NCI-H774 (cell line): ENCODE data around the gene SAMMSON.
A peak's percentile ranks its signal among the peaks of the same experiment; 100 is the strongest.

Experiments used
- DNase-seq: peaks from one replicate; lab custom pipeline; 2025; lab: John Stamatoyannopoulos, UW

The SAMMSON gene

DNA sequence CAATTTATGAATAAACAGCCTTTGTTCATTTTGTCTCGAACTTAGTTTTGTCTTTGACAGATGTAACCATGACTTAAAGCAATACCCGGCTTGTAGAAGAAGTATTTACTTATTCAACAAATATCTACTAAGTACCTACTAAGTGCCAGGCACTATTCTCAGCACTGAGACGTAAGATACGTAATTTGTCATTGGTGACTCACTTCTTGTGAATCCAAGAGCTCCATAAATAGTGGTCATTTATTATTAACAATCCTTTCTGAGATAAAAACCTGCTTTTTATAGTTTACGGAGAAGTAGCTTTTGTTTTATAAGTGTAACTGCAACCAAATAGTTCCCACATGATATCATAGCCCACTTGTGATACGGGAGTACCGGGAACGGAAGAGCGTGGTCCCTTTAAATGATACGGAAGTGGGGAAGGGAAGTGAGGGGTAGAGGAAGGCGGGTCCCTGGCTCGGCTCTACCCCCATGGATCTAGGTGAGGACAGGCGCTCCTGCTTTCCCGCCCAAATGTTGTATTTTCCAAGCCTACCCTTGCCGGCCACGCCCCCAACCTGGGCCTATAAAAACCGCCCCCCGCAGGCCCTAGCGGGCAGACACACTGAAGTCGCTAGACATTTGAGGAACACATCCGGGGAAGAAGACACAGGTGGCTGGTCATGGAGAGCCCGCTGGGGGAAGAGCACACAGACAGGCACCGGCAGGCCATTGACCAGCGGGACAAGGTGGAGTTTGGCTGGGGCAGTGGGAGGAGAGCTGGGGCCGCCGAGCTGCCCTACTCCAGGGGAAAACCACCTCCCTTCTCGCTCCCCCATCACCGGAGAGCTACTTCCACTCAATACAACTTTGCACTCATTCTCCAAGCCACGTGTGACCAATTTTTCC, at the start of gene SAMMSON:
SAMMSON (plus strand) TSS at position 594 of the 888 bp plus-strand sequence.
- DNase-seq, result no peak

DNA sequence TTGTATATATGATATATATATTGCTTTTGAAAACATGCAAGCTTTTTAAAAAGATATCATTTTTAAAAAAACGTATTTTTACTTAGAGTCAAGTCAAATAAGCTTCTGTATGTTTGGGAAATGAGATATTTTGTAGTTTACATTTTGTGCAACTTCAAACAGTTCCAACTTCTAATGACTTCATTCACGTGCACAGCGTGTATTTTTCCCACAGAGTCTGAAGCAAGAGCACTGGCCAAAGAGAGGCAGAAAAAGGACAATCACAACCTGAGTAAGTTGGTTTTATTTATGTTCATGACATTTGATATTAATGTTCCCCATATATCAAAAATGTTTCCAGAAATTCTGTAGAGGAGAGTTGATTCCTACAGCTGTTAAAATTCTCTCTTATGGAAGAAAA, 47.9 kb upstream of the SAMMSON start:
- DNase-seq, result no peak

DNA sequence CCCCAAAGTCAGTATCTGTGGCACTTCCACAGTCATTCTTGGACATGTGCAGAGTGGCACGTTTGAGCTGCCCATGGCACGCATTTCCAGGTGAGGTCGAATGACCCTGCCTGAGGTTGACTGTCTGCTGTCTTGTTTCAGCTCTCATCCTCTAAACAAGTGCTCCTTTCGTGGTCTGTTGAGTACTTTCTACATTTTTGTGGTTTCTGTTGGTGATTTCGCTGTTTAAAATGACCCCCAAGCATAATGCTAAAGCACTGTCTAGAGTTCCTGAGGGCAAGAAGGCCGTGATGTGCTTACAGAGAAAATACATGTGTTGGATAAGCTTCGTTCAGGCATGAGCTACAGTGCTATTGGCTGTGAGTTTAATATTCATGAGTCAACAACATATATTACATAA, 40.0 kb upstream of the SAMMSON start:
- no peak for DNase-seq

DNA sequence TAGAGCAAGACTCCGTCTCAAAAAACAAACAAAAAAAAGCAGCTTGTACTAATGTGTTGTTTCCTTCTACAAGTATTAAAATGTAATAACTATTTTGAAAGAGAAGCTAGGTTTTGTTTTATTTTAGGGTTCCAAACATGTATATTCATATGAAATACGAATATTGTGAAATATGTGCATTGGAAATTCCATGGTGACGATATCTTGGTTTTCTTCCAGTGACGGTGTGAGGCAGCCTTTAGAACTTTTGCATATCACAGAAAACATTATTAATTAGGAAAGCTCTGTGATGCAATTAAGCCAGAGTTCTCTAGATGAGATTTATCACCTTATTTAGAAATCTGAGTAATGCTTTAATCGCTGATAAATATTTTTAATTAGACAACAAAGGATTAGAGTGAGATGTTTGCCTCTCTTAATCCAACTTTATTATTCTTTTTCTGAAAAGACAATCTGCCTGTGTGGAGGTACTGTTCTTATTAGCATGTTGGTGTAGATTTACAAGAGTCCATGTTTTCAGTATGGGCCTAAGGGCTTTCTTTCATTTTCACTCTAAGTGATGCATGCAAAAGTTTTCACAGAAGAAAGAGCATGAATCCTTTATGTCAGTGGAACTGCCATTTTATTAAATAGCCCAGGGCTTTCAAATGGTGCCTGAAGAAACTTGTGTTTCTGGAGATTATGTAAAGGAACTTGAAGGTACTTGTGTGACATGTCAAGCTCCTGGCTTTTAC, 37.7 kb upstream of the SAMMSON start:
- DNase-seq, result no peak

DNA sequence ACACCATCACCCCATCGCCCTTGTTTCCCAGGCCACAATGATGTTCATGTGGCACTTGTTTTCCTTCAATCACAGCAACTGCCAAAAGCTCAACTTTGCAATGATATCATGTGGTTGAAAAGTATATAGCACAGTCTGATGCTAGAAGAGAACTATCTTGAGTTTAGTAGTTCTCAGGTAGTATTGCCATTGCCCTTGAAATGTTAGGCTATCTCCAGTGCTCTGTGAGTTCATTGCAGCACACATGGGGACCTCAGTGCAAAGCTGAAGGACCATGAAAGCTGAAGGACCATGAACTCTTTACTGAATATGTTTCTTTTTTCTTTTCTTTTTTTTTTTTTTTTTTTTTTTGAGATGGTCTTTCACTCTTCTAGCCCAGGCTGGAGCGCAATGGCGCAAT, 35.9 kb upstream of the SAMMSON start:
- no peak for DNase-seq

DNA sequence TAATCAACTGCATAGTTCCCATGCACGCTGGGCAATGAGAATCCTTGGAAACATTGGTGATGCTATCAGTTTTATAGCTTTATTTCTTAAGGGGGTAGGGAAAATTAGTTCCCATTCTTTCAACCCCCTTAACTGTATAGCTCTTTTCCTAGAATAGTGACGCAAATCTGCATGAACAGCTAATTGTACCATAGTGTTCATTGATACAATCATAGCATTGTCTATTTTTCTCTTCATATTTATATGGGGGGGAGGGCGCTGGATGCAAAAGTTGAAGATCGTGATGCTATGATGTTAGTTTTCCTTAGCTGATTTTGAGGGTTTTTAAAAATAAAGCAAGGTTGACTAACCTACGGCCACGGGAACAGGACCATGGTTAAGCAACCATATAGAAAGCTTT, 32.4 kb upstream of the SAMMSON start:
- DNase-seq, result no peak

DNA sequence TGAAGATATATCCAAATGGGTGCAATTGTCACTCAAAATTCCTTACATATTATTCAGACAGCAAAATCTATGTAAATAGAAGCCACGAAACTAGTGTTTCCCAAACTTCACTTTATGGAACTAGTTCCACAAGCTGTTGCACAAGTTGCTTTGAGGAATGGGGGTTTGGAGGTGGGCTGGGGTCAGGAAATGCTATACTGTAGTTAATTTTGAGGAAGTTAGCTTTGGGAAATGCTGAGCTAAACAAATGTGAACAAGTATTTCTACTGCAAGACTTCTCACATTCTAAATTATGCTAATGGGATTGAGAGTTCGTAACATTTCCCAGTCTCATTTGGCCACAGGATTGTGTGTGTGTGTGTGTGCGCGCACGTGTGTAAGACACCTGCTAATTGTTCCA, 28.7 kb upstream of the SAMMSON start:
- DNase-seq, result no peak

DNA sequence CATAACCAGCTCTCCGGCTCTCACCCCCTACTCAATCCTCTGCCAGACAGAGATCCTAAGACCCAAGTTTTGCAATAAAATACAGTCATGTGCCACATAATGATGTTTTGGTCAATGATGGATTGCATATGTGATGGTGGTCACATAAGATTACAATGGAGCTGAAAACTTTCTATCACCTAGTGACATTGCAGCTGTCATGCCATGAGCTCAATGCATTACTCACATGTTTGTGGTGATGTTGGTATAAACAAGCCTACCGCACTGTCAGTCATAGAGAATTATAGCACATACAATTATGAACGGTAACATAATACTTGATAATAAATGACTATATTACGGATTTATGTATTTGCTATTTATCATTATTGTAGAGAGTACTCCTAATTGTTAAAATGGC, 26.9 kb upstream of the SAMMSON start:
- DNase-seq, result no peak

DNA sequence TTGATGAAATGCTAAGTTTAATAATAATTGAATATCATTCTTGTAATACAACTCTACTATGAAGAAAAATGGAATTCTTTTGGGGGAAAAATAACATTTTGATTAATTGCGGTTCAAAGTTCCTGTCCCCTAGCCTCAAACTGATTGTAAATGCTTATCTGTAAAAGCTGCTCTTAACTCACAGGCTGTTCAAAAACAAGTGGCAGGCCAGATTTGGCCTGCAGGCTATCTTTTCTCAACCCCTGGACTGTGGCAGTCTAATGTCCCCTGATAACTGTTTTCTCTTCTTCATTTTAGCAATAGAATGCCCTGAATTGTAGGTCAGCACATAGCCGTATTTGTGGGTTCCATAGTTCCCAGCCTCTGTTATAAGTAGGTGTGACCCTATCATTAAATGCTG, 23.5 kb upstream of the SAMMSON start:
- no peak for DNase-seq

DNA sequence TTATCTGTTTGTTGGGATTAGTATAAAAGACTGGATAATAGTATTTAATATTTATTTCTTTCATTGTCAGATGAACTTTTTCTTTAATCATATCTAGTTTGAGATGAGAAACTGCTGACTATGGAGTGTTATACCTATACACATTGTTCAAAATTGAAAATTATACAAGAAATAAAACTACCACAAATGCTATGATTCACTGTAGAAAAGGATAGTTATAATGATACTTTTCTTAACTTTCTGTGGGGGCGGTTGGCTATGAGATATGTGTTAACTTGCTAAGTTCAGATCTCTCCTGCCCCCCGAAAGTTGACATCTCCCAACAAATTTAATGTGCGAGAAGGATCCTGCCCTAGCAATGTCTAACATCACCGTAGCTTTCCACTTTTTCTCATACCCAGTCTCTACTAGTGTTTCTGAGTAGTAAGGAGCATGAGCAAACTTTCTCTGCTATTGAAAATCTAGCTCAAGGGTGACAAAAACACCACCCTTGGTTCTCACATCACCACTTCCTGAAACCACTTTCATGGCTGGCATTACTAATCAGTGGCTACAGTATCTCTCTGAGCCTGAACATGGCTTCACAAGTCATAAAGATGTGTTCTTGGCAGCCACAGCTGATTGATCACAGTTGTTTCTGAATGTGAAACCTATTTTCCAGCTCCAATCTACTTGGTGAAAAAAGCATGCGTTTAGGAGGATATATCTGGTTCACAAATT, 15.8 kb upstream of the SAMMSON start:
- no peak for DNase-seq

DNA sequence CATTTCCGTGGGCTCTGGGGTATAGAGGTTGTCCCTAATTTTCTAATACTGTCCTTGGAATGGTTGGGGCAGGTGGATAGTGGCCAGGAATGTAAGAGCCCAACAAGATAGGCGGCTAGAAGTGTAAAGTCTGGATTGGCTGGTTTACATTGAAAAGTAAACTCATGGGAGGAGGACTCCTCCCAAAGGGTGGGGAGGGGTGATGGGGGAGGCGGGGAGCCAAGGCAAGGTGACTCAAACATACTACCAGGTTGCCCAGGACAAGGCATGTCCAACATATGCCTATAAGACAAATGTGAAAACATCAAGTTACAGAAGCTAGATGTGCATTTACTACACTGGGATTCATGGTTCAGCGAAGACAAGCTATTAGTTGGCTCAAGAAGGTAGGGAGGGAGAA, 14.3 kb upstream of the SAMMSON start:
- no peak for DNase-seq

DNA sequence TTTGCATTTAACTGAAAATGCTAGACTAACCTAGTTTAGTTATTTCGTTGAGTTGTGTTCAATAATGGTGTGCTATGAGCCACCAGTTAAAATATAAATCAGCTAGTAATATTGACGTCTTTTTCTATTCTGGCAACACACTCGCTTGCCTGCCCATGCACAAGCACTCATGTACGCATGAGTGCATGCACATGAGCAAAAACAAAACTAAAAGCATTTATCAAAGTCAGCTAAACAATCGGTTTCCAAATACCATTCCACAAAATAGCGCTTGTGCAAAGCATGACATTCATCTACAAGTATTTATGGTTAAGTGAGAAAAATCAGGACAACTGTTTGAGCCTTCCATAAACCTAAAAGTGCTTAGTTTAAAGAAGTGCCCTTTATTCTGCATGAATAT, 13.1 kb upstream of the SAMMSON start:
- DNase-seq, result no peak

DNA sequence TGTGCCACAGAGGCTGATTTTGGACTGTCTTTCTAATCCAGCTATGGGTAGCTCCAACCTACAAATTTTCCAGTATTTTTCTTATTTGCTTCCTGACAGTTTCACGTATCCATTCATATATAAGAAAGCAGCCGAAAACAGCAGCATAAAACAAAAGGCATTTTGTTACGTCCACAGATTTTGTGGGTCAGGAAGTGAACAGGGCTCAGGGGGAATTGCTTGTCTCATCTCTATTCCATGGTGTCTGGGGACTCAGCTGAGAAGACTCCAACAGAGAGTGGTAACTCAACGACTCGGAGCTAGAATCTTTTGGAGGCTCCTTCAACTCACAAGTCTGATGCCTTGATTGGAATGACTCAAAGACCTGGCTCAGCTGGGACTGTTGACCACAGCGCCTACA, 11.7 kb upstream of the SAMMSON start:
- DNase-seq, result no peak

DNA sequence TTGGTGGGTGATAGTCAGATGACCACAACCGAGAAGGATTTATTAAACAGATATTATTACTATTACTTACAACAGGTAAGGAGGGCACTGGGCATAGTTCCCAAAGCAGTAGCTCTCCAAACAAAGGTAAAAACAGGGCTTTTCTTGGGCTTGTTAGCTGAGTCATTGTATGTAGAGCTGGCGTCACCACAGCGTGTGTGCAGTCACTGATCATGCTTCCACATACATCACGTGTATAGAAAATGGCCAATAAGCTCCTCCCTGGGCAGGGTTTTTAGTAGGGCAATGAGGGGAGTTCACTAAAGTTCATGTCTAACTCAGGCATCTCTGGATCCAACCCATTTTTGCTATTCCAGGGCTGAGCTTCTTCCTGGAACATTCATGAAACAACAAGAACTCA, 5.8 kb upstream of the SAMMSON start:
- no peak for DNase-seq

DNA sequence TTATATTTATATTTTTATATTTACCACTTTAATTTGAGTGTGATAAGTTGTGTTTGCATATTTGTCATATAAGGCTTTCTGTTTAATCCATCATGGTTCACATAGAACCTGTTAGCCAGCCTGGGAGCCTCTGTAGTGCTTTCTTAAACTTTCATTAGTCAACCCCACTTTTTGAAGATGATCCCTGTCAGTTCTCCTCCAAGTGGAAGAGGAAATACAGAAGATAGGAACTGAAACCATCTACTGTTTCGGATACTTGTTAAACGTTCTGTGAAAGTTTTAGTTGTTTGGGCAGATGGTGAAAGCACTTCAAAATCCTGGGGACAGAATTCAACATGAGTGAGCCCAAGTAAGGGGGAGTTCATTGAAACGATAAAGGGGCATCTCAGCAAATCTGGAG, 4.6 kb upstream of the SAMMSON start:
- no peak for DNase-seq

DNA sequence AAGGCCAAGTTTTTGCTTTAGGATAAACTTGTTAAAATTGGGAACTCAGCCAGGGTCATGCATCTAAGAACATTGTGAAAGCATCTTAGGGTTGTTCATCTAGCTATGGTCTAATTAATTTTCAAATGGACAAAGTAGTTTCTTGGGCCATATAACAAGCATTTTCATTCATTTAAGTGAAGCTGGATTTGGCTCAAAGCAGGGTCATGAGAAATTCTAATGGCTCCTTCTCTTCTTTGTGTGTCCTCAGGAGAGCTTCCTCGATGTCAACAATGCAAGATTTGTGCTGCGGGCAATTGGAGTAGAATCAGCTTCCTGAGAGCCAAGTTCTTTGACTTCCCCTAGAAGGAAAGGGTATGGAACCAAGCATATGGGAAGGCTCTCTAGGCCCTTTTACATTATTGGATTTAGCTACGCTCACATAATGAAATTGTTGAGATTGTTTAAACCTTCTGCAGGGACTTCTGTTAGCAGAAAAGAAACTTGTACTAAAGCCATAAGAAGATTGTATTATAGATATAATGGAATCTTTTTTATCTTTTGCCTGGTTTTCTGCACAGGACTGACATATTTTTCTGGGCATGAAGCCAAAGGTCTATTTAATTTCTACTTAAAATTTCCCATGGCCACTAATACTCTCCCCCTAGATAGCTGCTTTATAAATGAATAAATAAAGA, 1.8 kb upstream of the SAMMSON start:
- no peak for DNase-seq

DNA sequence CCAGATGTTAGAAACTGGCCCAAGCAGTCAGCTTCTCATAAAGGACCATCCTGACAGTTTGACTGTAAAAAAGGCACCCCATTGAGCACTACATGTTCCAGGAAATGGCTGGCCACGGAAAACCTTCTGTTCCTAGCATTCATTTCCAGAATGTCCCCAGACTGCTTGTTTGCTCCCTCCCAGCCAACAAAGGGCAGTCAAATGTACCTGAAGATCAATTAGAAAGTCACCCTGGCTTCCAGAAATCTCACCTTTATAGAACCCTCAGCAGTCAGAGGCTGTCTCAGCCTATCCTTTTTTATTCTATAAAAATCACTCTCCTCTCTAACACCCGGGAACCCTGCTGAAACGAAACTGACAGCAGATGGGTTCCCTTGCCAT, 784 bp upstream of the SAMMSON start:
- DNase-seq, result no peak

DNA sequence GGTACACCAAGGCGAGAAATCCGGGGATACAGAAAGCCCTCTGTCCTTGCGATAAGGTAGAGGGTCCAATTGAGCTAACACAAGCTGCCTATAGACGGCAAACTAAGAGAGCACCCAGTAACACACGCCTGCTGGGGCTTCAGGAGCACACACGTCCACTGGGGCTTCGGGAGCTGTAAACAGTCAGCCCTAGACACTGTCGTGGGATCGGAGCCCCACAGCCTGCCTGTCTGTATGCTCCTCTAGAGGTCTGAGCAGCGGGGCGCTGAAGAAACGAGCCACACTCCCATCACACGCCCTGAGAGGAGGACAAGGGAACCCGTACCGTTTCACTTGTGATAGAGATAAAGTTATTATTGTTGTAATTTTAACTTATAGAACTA, 486 bp downstream of the SAMMSON start:
- no peak for DNase-seq

DNA sequence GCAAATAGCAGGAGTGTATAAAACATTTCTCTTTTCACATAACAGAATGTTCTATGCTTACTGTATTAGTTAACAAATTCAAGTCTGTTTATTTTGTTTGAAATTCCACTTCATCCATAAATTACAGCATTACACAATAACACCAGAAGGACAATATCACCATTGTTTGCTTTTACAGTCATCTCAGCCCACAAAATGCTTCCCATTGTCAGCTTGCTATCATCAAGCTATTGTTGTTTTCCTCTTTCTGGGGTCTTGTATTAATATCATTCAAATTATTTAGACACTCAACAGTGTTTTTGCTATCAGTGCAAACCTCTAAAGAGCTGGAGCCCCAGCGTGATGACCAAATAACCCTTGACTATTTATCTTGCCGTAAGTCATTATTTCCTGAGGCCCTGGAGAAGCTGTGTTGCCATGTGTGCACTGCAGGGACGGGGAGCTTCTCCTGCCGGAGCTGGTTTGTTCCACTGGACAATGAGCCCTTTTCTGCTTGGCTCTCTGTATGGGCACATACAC, 1.1 kb downstream of the SAMMSON start:
- peak; percentile 3 for DNase-seq

DNA sequence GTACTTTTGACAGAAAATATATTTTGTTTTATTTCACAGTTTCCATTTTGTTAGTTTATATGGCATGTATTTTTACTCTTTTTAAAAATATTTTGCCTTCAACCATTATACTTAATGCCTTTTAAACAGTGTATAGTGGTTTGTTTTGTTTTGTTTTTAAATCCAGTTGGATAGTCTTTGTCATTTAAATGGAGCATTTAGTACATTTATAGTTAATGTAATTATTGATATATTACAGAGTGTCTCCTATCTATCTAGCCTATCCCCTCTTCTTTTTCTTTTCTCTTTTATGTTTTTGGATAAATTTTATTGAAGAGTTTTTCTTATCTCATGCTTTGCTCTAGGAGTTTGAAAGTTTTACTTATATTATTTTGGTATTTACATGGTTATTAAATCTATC, 3.6 kb downstream of the SAMMSON start:
- no peak for DNase-seq

DNA sequence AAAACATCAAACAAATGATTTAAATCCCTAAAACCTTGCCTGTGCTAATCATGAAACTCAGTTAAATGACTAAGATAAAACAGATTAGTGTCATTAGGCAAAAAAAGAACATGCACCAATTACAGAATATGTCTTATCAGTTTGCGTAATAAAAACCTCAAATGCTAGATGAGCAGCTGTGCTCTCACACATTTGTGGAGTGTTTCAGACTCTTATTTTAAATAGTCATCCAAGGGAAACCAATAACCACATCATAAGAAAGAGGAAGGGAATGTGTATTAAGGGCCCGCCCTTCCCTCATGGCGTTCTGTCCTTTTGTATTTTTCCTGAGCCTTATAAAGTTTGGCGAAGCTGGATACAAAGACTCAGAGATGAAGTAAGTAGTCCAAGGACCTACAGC, 6.6 kb downstream of the SAMMSON start:
- DNase-seq, result no peak

DNA sequence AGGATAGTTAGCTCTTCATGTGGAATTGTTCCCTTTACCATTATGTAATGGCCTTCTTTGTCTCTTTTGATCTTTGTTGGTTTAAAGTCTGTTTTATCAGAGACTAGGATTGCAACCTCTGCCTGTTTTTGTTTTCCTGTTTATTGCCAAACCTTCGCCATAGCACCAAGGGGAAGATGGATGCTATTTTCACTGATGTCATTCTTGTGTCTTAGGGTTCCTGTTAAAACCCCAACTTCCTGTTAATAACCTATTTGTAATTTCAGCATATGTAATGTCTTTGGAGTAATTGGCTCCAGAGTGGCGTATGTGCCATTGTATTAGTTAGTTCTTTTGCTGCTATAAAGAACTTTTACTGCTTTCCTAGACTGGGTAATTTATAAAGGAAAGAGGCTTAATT, 10.8 kb downstream of the SAMMSON start:
- no peak for DNase-seq
